Kidney tubule cell (primary cell): Measurements from ENCODE around the gene MPPE1.

Source experiments
- DNase-seq: peaks from one replicate; pipeline ENCODE4 v3.0.0-alpha.2; 2018; ENCODE audit warnings: low spot score

The MPPE1 gene

GRCh38 chr18:11884396-11885030 is 23.6 kb downstream of the MPPE1 start:
- DNase-seq: no peak

DNA sequence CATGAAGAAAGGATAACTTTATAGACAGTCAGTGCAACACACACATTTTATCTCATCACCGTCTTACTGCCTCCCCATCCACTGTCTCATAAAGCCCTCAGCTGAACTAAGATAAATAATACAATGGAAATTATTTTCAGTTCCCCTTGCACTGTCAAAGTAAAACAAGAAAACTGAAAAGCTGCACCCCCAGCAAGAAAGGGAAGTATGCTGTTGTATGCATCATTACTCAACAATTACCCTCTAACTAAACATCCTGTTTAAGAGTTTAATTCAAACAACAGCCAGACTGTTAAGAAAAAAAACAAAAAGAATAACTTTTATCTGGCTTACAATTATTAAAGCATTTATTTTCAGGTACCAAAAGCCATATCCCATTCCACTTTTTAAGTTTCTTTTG is 25.0 kb downstream of the MPPE1 start:
- no peak for DNase-seq

DNA sequence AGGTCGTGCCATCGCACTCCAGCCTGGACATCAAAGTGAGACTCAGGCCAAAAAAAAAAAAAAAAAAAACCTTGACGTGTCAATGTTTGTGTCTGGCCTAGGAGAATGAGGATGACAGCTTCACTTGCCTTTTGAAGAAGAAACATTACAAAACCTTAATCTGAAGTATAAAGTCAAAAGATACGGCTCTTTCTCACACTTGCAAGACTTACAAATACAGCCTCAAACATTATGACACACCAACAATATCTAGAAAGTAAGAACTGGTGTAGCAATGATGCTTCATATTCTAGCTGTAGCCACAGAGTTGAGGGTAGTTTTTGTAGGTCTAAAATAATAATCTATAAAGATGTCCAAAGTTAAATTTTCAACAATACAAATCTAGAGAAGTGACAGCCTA is 25.5 kb downstream of the MPPE1 start:
- no peak for DNase-seq

GRCh38 chr18:11880586-11881304 is 27.4 kb downstream of the MPPE1 start:
- no peak for DNase-seq

DNA sequence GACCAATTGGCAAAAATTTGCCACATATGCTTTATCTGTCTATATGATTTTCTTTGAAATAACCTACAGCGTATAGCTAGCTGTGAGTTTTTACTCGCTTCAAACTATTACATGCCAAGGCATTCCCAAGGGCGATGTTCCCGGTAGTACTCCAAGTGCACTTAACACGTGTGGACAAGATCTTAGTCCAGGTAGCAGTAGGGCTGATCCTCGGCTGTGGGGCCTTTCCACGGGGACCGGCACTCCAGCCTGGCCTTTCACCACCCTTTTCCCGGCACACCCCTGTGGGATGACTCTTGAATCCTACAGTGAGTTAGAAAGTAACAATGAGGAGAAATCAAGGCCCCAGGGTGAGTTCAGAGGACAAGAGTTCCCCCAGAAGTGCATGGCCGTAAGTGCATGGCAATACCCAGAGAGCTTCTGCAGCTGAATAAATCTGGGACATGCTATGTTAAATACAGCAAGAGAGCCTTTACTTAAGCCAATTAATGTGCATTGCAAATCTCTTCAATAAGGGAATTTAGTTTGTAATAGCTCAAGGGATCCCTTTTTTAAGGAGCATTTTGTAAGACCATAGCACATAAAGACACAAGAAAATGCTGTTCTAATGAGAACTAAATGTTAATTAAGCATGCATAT is 30.5 kb downstream of the MPPE1 start:
- no peak for DNase-seq

DNA sequence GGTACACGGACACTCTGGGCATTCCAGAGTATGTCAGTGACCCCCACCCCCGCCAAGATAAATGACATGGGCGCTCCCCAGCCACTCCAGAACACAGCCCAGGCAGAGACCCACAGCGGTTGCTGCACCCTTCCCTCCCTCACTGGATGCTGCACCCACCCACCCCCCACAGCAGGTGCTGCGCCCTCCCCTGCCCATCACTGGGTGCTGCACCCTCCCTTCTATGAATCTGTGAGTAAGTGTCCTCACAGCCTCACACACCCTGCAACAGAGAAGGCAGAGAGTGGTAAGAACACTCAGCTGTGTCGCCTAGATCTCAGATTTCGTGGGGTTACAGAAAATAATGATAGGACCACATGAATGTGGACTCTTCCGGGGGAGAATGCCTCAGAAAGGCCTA is 33.4 kb downstream of the MPPE1 start:
- no peak for DNase-seq

DNA sequence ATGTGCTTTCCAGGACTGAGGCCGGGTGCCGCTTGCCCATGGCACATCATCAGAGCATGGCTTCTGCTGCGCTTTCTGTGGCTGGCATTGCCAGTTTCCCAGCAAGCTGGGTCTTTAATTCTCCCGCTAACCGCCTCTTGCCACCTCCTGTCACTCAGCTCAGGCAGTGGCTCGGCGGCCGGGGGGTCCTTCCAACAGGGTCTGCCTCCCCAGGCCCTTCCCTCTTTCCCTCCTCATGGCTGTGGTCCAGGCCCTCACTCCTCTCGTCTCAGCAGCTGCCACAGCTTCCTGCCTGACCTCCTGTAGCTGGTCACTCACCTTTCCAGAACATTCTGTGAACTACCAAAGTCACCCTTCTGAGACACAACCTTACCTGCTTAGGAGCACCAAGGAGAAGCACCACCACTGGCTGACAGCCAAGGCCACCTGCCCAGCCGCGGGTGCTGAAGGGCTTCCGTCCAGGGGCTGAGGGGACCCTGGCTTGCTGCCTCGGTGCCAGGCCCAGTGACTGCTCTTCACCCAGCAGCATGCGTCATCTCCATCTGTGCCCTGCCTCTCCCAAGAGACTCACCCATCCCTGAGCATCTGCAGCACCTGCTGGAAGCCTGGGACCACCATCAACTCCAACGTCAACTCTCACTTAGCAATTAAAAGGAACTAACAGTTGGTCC is 34.3 kb downstream of the MPPE1 start:
- no peak for DNase-seq

DNA sequence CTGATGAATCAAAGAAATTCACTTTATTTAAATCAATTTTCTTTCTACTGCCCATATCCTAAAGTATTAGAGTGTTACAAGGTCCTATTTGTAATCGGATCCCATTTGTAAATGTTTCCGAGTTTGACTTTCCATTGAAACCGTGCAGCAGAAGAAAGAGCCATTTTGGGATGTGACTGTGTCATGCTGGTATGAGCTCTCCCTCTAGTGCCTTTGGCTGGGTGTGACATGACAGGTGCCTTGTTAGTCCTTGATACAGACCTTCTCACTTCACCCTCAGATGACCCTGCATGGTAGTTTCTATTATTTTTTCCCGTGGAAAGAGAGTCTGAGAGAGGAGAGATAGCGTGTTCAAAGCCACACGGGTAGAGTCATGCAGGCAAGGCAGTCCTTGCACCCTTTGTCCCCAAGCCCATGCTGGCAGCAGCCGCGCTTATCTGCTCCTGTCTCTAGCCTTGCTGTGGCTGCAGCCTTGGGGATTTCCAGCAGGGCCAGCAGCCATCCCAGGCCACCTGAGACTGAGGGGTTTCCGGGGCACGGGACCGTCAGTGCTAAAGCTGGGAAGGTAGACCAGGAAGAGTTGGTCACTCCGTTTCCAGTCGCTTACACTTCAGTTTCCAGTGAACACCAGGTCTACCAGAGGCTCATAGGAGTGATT is 35.5 kb downstream of the MPPE1 start:
- peak; percentile 62 for DNase-seq

GRCh38 chr18:11871501-11871900 is 36.6 kb downstream of the MPPE1 start:
- DNase-seq: peak; percentile 27

DNA sequence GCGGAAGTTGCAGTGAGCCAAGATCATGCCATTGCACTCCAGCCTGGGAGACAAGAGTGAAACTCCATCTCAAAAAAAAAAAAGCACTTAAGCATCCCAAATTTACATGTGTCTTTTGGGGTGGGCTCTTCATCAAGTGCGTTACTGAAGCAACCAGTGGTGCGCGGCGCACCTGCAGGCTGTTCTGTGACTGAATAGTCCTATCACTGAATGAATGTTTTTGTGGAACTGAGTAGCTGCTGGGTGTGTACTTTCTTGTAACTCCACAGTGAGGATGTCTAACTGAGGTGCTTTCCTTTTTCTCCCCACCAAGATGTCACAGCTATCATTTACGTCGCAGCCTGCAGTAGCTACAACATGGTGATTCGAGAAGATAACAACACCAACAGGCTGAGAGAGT is 39.9 kb downstream of the MPPE1 start:
- DNase-seq: no peak

DNA sequence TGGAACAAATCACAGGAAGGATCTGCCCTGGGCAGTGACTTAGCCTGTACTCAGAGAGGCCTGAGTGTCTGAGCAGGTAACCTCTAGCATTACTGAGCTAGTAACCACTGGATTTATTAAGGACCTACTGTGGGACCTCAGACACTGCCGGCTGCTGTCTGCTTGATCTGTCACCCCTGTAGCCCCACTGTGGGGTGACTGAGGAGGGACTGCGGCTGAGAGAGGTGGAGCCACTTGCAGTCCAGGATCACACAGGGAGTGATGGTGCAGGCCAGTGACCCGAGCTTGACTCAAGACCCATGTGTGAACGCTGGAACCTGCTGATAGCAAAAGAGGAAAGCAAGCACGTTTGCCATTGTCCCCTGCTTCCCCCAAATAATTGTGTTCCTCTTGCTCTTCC is 41.4 kb downstream of the MPPE1 start:
- no peak for DNase-seq

- no peak for DNase-seq
Observed at GRCh38 chr18:11866329-11866728, 41.8 kb downstream of the MPPE1 start.

DNA sequence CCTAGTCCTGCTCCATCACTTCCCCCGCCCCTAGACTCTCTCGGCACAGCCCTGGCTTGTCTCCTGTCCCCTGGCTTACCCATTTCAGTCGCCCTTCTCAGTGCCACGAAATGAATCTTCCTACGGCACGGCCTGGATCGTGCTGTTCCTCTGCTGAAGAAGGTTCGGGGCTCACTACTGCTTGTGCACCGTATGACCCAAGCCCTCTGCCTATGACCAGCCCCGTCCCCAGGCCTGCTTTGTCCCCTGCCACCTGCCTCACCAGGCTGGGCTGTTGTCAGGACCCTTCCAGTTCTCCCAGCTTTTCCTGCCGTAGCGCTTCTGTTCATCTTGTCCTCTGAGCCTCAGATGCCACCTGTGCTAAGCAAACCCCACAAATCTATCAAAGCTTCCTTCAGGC is 43.0 kb downstream of the MPPE1 start:
- no peak for DNase-seq

- DNase-seq: no peak
Observed at GRCh38 chr18:11864471-11864870, 43.6 kb downstream of the MPPE1 start.

DNA sequence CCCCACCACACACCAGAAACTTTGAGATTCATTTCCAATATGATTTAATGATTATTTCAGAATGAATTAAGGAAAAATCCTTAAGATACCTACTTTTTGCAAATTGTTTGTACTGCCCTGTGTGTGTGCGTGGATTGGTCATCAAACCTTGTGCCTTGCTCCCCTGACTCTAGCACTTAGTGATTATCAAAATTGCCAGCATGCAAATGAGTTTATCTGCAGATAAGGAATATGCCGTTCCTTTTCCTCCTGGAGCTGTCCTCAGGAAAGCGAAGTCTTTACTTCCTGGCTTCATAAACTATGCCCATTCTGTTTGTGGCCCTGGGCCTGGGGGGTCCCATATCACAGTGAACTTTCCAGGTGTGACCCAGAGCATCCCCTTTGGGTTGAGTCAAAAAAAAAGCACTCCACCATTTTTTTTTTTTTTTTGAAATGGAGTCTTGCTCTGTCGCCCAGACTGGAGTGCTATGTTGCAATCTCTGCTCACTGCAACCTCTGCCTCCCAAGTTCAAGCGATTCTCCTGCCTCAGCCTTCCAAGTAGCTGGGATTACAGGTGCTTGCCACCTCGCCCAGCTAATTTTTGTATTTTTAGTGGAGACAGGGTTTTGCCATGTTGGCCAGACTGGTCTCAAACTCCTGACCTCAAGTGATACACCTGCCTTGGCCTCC is 45.5 kb downstream of the MPPE1 start:
- no peak for DNase-seq

- DNase-seq: no peak
Observed at GRCh38 chr18:11861583-11862288, 46.4 kb downstream of the MPPE1 start.

DNA sequence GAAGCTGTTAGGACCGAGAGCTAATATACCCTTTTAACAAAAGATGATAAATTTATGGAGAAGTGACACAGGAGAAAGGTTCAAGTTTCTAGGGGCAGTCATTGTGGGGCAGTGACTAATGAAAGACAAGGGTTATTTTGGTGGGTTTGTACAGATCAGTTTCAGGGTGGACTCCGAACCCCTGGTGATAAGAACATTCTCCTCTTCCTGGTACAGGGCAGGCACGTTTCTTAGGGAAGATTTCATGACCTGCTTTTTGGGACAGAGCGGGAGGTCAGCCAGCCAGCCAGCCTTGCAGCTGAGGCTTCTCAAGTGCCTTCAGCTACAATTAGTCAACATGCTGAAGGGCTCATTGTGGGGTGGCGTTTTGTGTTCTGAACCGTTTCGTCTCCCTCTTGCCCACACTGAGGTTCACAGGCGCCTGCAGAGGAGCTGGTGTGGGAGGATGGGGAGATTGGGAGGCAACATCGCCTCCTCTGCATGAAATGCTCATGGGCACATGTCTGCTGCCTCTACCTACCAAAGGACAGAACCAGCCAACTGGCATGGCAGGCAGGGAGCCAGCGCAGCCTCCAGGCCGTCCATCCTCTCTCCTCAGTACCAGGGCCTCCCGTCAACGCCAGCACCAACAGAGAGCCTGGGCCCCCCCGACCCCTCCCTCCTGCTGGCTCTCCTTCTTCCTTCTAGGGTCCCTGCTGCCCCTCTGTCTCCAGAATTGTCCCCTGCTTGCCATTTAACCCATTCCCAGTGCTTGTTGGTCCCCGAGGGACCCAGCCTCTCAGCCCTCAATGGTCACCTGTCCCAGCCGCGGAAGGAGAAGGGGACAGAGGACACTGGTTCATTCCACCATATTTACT is 47.3 kb downstream of the MPPE1 start:
- peak; percentile 50 for DNase-seq

GRCh38 chr18:11859903-11860407 is 48.2 kb downstream of the MPPE1 start:
- peak; percentile 97 for DNase-seq

- DNase-seq: peak; percentile 43
Observed at GRCh38 chr18:11859282-11859830, 48.8 kb downstream of the MPPE1 start.
